Lung (tissue), 12 donors: Measurements from ENCODE around the gene LAMA3. TPM values are rescaled to one million over a fixed set of nuclear protein-coding genes. Genes with fewer than 3 reads are reported as not detected.

Experiments used
- ATAC-seq: fragments of 200-7000 bp; cut with Tn5 transposase; one replicate; pipeline ENCODE4 v1.9.1; 2020; ENCODE audit warnings: moderate number of reproducible peaks; ENCODE audit not compliant: insufficient read depth, low FRiP score
- DNase-seq, 3 donors: peaks; one replicate each; pipeline ENCODE4 v3.0.0-alpha.2; 2013 to 2017
- H3K27ac ChIP-seq, 2 donors: one replicate each; pipeline ENCODE4 v1.5.1; 2013; ENCODE audit warnings: mild to moderate bottlenecking in 2 of 2, moderate library complexity in 2 of 2, control low read depth in 1 of 2, inconsistent platforms in 1 of 2, low read depth in 1 of 2, low read length in 1 of 2
- H3K27me3 ChIP-seq, 3 donors: one replicate each; pipeline ENCODE4 v1.5.1; 2013; ENCODE audit warnings: low read length in 2 of 3; ENCODE audit not compliant: control insufficient read depth in 3 of 3, insufficient read depth in 3 of 3
- H3K36me3 ChIP-seq, 4 donors: one replicate each; pipeline ENCODE4 v1.5.1; 2013; ENCODE audit warnings: low read length in 4 of 4, mild to moderate bottlenecking in 1 of 4, moderate library complexity in 1 of 4; ENCODE audit not compliant: control insufficient read depth in 4 of 4, insufficient read depth in 4 of 4
- H3K4me1 ChIP-seq, 5 donors: one replicate each; pipeline ENCODE4 v1.5.1; 2013; ENCODE audit warnings: low read length in 5 of 5, mild to moderate bottlenecking in 2 of 5, moderate library complexity in 1 of 5; ENCODE audit not compliant: control insufficient read depth in 5 of 5, insufficient read depth in 5 of 5
- H3K4me3 ChIP-seq: one replicate; pipeline ENCODE4 v1.5.1; 2013; ENCODE audit warnings: mild to moderate bottlenecking, control low read depth, moderate library complexity
- H3K9ac ChIP-seq, 2 donors: one replicate each; pipeline ENCODE4 v1.5.1; 2013; ENCODE audit warnings: low read length in 2 of 2, control low read depth in 1 of 2; ENCODE audit not compliant: insufficient read depth in 1 of 2
- H3K9me3 ChIP-seq, 4 donors: one replicate each; pipeline ENCODE4 v1.5.1; 2013; ENCODE audit warnings: low read length in 3 of 4, mild to moderate bottlenecking in 1 of 4, moderate library complexity in 1 of 4; ENCODE audit not compliant: control insufficient read depth in 4 of 4, insufficient read depth in 3 of 4
- CTCF ChIP-seq: IDR thresholded peaks from 2 replicates; pipeline ENCODE4 v1.5.1; 2012; ENCODE audit warnings: mild to moderate bottlenecking; ENCODE audit errors: control extremely low read depth, extremely low read depth
- WGBS, 2 donors: extraction: QIAGEN DNeasy Blood & Tissue Kit; methylation state at CpG; one replicate each; pipeline ENCODE4 v1.1.7; 2013; 5-methylcytosine and 5-hydroxymethylcytosine counted together
- polyA plus RNA-seq, 2 donors: library from polyadenylated mRNA; stranded (reverse); fragments of 200-250 nt; gene quantifications; one replicate each; pipeline ENCODE4 v1.2.1, GENCODE V29; 2013
- total RNA-seq, 2 donors: library from RNA; depleted of rRNA in 1 of 2; stranded (reverse); fragments of >200 nt in 1 of 2; gene quantifications; one replicate each; pipeline ENCODE4 v1.2.1, GENCODE V29; 2014 to 2021
- donor health status: control.
- donor health status: control.
- donor health status: Bipolar disorder and iron deficiency.
- donor health status: healthy.
- donor health status: DM: yes; HTN: yes; CAD: no.

Gene LAMA3
- total and polyA plus RNA-seq, 4 donors = 14.1 to 110 (median 51.9) TPM

GRCh38 chr18:23859466-23860336 is 170.4 kb downstream of the LAMA3 start:
- ATAC-seq (no peak), DNase-seq (no peak)
- no peaks in the 10 kb centered on the region for H3K9me3 ChIP-seq
- WGBS, 2 donors = 78 to 87% methylated on average over 3 of the region's 3 CpGs
- no peaks in the 10 kb centered on the region for H3K4me1 ChIP-seq
- TF ChIP-seq CTCF = no peak
- no peak overlapping the region for H3K27ac ChIP-seq
- no peaks in the 10 kb centered on the region for H3K36me3 ChIP-seq
- H3K9ac ChIP-seq = no peak overlapping the region
- H3K27me3 ChIP-seq = no peaks in the 10 kb centered on the region
- no peak overlapping the region for H3K4me3 ChIP-seq

GRCh38 chr18:23861326-23861725 is 172.1 kb downstream of the LAMA3 start:
- no peak for TF ChIP-seq CTCF
- Histone ChIP-seq H3K9me3 (no peaks in the 10 kb centered on the region), H3K27me3 (no peaks in the 10 kb centered on the region), H3K4me1 (no peaks in the 10 kb centered on the region), H3K36me3 (no peaks in the 10 kb centered on the region), H3K9ac (no peak overlapping the region), H3K4me3 (no peak overlapping the region), H3K27ac (no peak overlapping the region)
- ATAC-seq (no peak), DNase-seq (no peak)
- WGBS, 2 donors = 90 to 95% methylated on average over 6 of the region's 6 CpGs

GRCh38 chr18:23861805-23862470 is 172.7 kb downstream of the LAMA3 start:
- no peak for DNase-seq
- Histone ChIP-seq H3K27me3 (no peaks in the 10 kb centered on the region), H3K4me1 (no peaks in the 10 kb centered on the region), H3K9ac (no peak overlapping the region), H3K36me3 (no peaks in the 10 kb centered on the region), H3K4me3 (no peak overlapping the region), H3K27ac (no peak overlapping the region), H3K9me3 (no peaks in the 10 kb centered on the region)
- no peak for ATAC-seq
- 45 to 69% methylated on average over 6 of the region's 6 CpGs for WGBS, 2 donors
- no peak for TF ChIP-seq CTCF
